Activated CD4-positive, CD25-positive, alpha-beta regulatory T cell treated with anti-CD3 and anti-CD28 coated beads, Interleukin-2, amount 50 U/mL, for 16 hours (primary cell): ENCODE data around the gene PPARD.
"Not testable (repeated sequence)": the region's sequence is repeated elsewhere in the genome, so short reads cannot be mapped to it uniquely, and the experiment has no call there.

Source experiments
- DNase-seq: peaks from one replicate; pipeline ENCODE4 v3.0.0-alpha.2; 2020; ENCODE audit warnings: low read depth, low spot score

PPARD gene

GRCh38 chr6:35342258-35343091 lies at the start of gene PPARD:
Gene PPARD, plus strand, starts transcription at chr6:35342558. Its CDS starts 68,530 bp downstream, at chr6:35411088.
- peak; percentile 97 for DNase-seq

GRCh38 chr6:35293681-35294080 lies 48.7 kb upstream of the PPARD start:
- DNase-seq: no peak

GRCh38 chr6:35294308-35294945 lies 47.9 kb upstream of the PPARD start:
- no peak for DNase-seq

GRCh38 chr6:35295036-35295435 lies 47.3 kb upstream of the PPARD start:
- DNase-seq: no peak

GRCh38 chr6:35295521-35296315 lies 46.6 kb upstream of the PPARD start:
- DNase-seq: no peak

- DNase-seq: no peak
Observed at GRCh38 chr6:35296931-35297600, 45.3 kb upstream of the PPARD start.

- DNase-seq: peak; percentile 77
Observed at GRCh38 chr6:35297601-35298481, 44.5 kb upstream of the PPARD start, which contains the start of gene DEF6. Gene DEF6, plus strand, starts transcription at chr6:35297818. Its CDS starts 39 bp downstream, at chr6:35297857.

- DNase-seq: no peak
Observed at GRCh38 chr6:35298625-35299140, 43.7 kb upstream of the PPARD start.

- no peak for DNase-seq
Observed at GRCh38 chr6:35299674-35300073, 42.7 kb upstream of the PPARD start.

- DNase-seq: no peak
Observed at GRCh38 chr6:35300848-35301247, 41.5 kb upstream of the PPARD start.

- DNase-seq: peak; percentile 71
Observed at GRCh38 chr6:35302604-35303241, 39.6 kb upstream of the PPARD start.

- DNase-seq: no peak
Observed at GRCh38 chr6:35304299-35304698, 38.1 kb upstream of the PPARD start.

GRCh38 chr6:35305117-35305516 lies 37.2 kb upstream of the PPARD start:
- no peak for DNase-seq

- not testable (repeated sequence) for DNase-seq
Observed at GRCh38 chr6:35307138-35307537, 35.2 kb upstream of the PPARD start.

GRCh38 chr6:35308543-35308942 lies 33.8 kb upstream of the PPARD start:
- DNase-seq: not testable (repeated sequence)

- no peak for DNase-seq
Observed at GRCh38 chr6:35309611-35310264, 32.6 kb upstream of the PPARD start.

GRCh38 chr6:35310265-35310831 lies 32.0 kb upstream of the PPARD start:
- DNase-seq: no peak

GRCh38 chr6:35311390-35312075 lies 30.8 kb upstream of the PPARD start:
- DNase-seq: no peak
